Fibroblast of the conjunctiva (primary cell): ENCODE data around the gene CEL.
"Not testable (repeated sequence)": the region's sequence is repeated elsewhere in the genome, so short reads cannot be mapped to it uniquely, and the experiment has no call there.

ENCODE experiments used
- DNase-seq: peaks from one replicate; pipeline ENCODE4 v3.0.0-alpha.2; 2010; ENCODE audit warnings: low read depth

CEL gene

GRCh38 chr9:133061764-133062145, at the start of gene CEL:
CEL (plus strand) TSS chr9:133061981; CDS start chr9:133062003, 22 bp downstream.
- not testable (repeated sequence) for DNase-seq

DNA sequence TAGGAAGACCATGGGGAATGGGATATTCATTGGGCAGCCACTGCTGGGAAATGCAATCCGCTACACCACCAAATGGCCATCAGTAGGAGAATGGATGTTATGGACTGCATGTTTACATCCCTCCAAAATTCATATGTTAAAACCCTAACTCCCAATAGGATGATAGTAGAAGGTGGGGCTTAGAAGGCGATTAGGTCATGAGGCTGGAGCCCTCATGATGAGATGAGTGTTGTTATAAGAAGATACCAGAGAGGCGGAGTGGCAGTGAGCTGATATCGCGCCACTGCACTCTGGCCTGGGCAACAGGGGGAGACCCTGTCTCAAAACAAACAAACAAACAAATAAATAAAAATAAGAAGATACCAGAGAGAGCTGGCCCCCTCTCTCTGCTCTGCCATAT, 47.1 kb upstream of the CEL start:
- DNase-seq: no peak

DNA sequence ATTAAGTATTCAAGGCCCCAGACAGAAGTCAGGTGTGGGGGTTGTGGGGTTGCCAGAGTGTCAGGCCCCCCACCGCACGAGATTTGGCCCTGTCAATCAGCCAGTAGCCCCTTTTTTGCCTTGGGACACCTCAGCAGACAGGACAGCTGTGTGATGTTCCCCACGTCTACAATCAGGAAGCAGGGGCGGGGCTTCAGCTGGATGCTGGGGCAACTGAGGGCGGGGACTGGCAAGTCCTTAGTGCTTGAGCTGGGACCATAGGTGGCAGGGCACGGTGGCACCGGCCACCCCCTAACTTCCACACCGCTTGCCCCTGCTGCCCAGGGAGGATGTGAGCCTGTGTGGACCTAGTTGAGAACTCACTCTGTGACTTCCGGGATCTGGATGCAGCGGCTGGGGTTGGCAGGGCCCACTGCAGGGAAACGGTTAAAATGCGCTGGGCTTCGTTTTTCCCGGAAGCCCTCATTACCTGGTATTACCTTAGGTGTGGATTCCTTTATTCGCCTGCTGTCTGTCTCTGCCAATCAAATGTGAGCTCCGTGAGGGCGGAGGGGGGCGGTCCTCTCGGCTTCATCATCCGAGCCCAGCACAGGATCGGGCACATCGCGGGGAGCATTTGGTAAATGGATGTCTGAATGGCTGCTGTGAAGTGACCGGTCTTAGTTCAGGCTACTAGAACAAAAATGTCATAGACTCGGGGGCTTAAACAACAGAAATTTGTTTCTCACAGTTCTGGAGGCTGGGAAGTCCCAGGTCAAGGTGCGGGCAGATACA, 38.5 kb upstream of the CEL start:
- DNase-seq: no peak

- DNase-seq: no peak
Observed at GRCh38 chr9:133026426-133026825, 35.4 kb upstream of the CEL start.

- DNase-seq: no peak
Observed at GRCh38 chr9:133027134-133027533, 34.6 kb upstream of the CEL start.

DNA sequence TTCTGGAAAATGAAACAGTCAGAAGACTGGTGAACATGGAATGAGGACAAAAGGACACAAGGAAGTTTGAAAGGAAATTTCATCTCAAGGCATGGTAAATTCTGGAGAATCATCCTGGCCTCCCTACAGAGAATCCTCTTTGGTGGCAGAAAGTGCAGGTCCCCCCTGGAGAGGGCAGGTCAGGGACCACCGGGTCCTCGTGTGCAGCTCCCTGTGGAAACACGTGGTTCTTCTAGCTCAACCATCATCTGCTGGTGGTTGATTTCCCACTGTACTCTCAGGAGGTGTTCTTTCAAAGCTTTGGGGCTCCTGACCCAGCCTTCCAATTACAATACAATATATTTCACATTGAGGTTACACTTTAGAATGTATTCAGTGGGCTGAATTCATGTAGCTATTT, 33.6 kb upstream of the CEL start:
- DNase-seq: no peak

- no peak for DNase-seq
Observed at GRCh38 chr9:133029994-133030316, 31.8 kb upstream of the CEL start.

DNA sequence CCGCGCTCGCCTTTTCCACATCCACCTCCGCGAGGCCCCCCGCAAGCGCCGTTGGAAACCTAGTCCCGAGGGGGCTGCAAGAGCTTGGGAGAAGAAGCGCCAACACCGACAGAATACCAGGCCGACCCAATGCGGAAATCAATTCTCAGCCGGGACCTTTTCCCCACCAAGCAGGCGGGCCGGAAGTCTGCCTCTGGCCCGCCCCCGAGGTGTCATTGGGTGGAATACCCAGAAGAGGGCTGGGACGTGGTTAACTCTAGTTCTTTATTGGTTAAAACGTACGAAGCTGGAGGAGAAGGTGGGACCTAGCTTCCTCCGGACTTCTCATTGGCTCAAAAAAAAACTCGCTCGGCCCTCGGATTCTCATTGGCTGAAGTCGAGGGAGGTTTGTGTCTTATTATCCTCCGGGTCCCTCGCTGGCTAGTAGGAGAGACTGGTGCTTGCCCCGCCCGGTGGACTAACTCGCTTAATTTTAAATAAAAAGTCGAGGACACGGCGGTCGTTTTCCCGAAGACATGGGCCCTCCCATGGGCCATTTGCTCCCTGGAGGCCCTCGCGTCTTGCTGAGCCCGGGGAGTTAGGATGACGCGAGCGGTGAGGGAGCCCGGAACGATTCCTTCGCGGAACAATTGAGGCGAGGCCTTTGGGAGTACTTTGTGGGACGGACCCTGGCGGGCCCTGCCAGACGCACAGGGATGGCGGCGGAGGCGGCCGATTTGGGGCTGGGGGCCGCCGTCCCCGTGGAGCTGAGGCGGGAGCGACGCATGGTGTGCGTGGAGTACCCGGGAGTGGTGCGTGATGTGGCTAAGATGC, 31.3 kb upstream of the CEL start, which contains the start of gene GTF3C5:
Gene GTF3C5 (plus strand): TSS at position 681 of the 813 bp plus-strand sequence. CDS start 15 bp downstream, at position 696.
- DNase-seq: peak; percentile 98

DNA sequence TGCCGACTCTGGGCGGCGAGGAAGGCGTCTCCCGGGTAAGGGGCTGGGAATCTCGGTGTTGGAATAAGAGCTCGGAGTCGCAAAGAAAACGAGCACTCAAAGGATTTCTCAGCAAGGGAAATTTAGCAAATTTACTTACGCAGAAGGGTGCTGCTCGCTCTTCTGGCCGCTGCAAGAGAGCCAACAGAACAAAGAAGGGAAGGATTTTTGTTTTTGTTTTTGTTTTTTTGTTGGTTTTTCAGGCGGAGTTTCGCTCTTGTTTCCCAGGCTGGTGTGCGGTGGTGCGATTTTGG, 30.7 kb upstream of the CEL start:
- DNase-seq: no peak

- DNase-seq: no peak
Observed at GRCh38 chr9:133031496-133031911, 30.3 kb upstream of the CEL start.

DNA sequence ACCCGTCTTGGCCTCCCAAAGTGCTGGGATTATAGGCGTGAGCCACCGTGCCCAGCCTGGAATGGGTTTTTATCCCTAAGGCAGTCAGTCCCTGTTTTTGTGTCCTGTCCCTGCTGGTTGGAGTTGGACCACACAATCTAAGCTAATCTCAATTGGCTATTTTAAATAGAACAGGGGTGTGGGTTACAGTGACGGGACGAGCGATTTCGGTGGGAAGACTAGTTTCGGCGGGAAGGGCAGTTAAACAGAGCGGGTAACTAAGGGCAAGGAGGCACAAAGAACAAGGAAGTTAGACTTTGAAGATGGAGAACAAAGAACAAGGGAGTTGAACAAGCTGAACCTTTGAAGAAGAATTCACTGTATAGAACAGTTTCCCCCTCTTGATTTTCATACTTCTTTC, 29.6 kb upstream of the CEL start:
- no peak for DNase-seq

DNA sequence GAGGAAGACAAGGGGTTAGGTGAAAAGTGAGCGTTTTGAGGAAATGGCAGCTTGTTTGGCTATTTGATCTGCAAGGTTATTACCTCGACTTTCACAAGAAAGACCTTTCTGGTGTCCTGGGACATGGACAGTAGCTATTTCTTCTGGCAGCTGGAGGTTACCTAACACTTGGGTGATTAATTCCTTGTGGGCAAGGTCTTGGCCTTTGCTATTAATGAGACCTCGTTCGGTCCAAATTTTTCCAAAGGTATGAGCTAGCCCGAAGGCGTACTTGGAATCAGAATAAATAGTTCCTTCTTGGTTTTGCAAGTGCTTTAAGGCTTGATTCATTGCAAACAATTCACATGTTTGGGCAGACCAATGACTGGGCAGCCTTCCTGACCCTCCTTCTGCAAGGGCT, 26.1 kb upstream of the CEL start:
- DNase-seq: no peak

DNA sequence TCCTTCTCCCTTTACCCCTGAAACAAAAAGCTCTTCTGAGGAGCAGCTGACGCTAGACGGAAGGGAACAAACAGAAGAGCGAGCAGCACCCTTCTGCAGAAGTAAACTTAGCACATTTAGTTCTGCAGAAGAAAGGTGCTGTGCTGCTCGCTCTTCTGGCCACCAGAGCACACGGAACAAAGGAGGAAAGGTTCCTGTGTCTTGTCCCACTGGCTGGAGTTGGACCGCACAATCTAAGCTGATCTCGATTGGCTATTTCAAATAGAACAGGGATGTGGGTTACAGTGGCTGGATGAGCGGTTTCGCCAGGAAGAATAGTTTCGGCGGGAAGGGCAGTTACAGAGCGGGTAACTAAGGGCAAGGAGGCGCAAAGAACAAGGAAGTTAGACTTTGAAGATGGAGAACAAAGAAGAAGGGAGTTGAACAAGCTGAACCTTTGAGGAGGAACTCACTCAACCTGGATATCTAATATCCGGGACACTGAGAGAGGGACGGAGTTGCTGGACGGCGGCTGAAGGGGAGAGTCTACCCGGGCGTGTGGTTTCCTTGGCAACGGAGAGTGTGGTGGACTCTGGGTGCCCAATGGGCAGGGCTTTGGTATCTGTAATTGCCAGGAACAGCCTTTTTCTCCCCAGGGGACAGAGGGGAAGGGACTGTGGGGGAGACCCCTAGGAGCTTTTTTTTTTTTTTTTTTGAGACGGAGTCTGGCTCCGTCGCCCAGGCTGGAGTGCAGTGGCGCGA, 23.8 kb upstream of the CEL start:
- no peak for DNase-seq

DNA sequence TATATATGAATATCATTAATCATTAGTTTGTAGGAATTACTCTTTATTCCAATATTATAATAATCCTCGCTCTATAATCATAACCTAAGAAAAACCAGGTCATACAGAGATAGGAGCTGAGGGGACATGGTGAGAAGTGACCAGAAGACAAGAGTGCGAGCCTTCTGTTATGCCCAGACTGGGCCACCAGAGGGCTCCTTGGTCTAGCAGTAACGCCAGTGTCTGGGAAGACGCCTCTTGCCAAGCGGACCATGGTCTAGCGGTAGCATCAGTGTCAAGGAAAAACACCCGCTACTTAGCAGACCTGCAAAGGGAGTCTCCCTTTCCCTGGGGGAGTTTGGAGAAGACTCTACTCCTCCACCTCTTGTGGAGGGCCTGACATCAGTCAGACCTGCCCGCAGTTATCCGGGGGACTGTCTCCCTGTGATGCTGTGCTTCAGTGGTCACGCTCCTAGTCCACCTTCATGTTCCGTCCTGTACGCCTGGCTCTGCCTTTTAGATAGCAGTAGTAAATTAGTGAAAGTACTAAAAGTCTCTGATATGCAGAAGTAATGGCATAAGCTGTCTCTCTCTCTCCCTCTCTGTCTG, 20.8 kb upstream of the CEL start:
- DNase-seq: peak; percentile 23

DNA sequence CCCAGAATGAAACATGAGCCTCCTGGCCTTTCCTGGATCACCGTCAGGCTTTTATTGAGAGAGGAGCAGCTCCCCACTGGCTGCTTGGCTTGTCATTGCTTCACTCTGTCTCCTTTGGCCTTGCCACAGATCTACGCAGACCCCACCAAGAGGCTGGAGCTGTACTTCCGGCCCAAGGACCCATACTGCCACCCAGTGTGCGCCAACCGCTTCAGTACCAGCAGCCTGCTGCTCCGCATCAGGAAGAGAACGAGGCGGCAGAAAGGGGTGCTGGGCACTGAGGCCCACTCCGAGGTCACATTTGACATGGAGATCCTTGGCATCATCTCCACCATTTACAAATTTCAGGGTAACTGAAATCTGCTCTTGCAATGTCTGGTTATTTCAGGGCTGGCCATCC, 19.8 kb upstream of the CEL start:
- DNase-seq: no peak

DNA sequence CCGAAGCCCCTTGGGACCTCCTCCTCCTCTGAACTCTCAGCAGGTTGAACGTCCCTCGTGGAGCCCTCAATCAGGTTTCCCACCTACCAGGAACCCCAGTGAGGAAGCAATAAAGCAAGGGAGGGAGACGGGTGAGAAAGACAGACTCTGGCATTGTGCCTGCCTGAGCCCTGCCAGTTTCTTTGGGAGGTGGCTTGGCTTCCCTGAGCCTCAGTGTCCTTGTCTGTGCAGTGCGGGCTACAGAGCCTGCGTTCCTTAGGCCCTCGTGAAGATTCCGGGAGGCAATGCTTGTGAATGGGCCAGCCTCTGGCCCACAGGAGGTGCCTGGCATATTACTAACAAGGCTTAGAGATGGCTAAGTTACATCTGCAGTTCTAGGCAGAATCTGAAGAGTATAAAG, 19.1 kb upstream of the CEL start:
- no peak for DNase-seq

DNA sequence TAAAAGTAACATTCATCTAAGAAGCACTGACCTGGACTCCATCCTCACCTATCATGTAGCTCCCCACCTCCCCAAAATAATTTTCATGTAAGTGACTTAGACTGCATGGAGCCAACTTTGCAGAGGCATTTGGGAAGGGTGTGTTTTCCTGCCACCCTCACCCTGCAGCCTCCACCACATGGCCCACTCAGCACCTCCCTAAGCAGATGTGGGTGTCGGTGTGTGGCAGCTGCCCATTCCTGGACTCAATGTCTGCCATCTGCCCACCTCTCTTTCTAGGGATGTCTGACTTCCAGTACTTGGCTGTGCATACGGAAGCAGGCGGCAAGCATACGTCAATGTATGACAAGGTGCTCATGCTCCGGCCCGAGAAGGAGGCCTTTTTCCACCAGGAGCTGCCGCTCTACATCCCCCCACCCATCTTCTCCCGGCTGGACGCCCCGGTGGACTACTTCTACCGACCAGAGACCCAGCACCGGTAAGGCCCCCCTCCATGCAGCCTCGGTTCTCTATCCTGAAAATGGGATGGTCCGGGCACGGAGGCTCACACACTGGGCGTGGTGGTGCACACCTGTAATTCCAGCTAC, 18.2 kb upstream of the CEL start:
- DNase-seq: no peak

DNA sequence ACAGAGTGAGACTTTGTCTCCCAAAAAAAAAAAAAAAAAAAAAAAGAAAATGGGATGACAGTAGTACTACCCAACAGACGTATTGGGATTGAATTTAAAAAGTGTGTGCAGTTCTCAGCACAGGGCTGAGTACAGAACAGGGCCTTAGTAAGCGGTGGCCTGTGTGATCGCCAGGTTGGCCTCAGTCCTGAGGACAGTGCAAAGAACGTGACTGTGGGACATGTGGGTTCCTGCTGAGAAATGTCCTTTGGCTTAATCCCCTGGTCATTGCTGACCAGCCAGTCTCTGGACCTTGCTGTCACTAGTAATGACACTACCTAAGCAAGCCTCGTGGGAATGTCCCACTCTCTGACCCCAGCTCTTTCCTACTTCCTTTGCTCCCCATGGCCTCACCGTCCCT, 17.7 kb upstream of the CEL start:
- DNase-seq: no peak

DNA sequence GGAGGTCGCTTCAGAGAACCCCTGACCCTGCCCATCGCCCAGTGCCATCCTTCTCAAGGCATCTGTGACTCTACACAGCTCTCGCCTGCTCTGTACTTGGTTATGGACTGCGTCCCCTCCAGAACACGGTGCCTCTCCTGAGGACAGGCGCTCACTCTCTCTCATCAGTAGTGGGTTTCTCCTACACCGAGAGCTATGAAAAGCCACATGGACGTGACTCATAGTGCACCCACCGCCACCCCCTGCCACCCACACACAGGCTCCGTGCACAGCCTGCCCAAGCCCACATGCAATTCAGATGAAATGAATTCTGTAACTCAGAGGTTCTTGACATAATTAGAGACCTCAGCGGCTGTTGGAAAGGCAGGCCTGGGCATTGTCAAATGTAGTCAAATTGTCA, 17.1 kb upstream of the CEL start:
- DNase-seq: no peak

DNA sequence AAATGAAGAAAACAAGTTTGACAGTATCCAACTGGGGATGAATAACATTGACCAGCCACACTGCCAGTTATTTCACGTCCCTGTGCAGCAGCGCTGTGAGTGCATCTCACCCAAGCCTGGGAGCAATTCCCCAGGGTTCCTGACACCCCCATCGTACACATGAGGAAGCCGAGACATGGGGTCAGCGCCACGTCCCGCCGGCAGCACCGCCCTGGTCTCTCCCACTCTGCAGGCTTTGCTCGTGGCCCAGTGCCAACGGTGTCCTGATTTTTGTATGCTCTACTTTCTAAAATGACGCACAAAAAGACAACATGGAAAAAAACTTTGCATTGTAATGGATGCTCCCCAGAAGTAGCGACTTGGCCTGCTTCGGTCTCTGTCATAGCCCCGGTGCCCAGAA, 16.6 kb upstream of the CEL start:
- no peak for DNase-seq

GRCh38 chr9:133046196-133046899, 15.4 kb upstream of the CEL start:
- DNase-seq: no peak

GRCh38 chr9:133046900-133047295, 14.9 kb upstream of the CEL start:
- DNase-seq: no peak
